Measurements from ENCODE around the gene SPHK1.

Gene SPHK1

DNA sequence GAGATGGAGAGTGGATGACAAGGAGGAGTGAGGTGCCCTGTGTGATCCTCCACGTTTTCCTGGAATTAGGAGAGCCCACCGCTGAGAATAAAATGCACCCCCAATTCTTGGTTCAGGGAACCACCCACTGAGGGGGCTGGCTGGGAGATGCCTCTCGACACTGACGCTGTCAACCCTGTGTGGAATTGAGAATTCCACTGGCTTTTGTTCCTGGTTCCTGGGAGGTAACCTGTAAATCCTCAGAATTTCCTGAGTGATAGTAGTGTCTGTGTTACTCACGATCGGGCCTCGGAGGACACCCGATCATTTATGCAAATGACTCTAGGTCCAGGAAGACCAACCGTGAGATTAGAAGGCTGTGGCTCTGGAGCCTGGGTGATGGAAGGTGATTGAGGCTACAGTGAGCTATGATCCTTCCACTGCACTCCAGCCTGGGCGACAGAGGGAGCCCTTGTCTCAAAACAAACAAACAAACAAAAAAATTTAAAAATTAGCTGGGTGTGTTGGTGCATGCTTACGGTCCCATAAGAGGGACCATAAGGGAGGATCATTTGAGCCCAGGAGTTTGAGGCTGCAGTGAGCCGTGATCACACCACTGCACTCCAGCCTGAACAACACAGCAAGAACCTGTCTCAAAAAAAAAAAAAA is 19.0 kb upstream of the SPHK1 start:
- no peak for DNase-seq

GRCh38 chr17:76366247-76366646 is 18.2 kb upstream of the SPHK1 start:
- no peak for DNase-seq

- DNase-seq, result no peak
These were observed 16.8 kb upstream of the SPHK1 start for GRCh38 chr17:76367642-76368041.

- no peak for DNase-seq
These were observed 15.9 kb upstream of the SPHK1 start for GRCh38 chr17:76368545-76368944.

DNA sequence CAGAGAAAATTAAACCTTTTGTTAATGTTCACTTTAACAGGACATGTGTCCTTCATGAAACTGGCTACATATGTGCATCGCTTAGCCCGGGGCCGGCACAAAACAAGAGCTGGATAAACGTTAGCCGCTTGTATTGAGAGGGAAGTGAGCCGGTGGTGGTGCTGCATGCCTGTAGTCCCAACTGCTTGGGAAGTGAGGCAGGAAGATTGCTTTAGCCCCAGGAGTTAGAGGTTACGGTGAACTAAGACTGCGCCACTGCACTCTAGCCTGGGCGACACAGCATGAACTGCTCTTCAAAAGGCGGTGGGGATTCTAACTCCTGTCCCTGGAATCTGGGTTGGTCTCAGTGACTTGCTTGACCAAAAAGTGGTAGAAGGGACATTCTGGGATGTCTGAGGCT is 15.0 kb upstream of the SPHK1 start:
- DNase-seq, result no peak

DNA sequence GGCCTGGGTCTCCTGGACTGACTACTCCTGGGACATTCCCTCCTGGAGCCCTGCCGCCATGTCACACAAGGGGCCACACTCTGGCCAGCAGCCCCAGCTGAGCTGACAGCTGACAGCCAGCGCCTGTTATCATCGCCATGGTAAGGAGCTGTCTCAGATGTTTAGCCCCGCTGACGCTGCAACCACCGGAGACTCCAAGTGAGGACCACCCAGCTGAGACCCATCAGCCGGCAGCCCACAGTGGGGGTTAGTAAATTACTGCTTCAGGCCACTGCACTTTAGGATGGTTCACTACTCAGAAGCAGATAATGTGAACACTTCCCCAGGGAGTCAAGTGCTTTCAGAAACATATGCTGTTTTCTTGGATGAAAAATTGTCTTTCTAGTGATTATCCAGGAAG is 14.6 kb upstream of the SPHK1 start:
- DNase-seq, result no peak

DNA sequence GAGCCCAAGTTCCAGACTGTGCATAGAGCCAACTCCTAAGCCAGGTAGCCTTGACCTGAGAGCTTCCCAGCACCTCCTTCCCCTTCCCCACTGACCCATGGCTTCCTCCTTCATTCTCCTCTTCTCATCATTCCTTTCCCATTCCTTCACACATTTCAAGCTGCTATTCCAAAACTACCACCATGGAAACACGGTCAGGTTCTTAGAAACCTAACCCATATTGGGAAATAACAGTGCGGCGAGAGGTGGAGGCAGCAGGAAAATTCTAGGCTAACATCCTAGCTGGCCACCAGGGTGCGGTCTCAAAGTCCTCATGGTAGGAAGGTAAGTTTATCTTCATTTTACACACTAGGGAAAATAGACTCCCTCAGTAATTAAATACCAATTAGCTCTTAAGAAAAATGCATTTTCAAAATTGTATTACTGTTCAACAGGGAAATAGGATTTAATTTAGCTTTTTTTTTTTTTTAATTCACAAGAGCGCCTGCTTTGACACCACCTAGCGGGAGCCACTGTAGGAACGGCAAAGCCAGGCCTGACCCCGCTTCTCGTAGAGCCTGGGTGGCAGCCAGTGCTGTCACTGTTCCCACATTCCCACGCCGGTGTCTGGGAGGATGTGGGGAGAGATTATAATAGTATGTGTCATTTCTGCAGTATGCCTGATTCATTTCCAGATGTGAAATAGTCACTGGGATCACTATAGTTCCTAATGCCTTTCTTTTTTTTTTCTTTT is 14.0 kb upstream of the SPHK1 start:
- no peak for DNase-seq

DNA sequence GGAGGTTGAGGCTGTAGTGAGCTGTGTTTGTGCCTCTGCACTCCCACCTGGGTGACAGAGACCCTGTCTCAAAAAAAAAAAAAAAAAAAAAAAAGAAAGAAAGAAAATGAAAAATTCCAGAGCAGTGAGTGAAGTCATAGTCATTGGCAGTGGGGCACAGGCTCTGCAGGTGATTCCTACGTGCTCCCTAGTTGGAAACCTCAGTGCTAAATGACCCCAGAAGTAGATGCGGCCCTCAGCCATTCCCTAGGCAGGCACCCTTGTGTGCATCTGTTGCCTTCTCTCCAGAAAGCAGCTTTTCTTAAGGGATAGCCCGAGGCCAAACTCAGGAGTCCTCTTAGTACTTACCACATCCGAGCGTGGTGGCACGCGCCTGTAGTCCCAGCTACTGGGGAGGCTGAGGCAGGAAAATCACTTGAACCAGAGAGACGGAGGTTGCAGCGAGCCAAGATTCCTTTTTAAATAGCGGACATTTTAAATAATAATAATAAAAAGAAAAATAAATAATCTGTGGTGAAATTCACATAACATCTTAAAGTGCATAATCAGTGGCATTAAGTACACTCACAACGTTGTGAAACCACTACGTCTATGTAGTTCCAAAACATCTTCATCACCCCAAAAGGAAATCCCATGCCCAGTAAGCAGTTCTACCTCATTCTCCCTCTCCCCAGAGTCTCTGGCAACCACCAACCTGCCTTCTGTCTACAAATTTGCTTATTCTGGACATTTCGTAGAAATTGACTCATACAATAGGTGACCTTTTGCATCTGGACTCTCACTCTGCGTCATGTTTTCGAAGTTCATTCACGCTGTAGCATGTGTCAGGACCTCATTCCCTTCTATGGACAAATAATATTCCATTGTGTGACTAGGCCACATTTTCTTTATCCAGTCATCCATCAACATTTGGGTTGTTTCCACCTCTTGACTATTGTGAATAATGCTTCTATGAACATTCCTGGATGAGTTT is 12.5 kb upstream of the SPHK1 start:
- no peak for DNase-seq

DNA sequence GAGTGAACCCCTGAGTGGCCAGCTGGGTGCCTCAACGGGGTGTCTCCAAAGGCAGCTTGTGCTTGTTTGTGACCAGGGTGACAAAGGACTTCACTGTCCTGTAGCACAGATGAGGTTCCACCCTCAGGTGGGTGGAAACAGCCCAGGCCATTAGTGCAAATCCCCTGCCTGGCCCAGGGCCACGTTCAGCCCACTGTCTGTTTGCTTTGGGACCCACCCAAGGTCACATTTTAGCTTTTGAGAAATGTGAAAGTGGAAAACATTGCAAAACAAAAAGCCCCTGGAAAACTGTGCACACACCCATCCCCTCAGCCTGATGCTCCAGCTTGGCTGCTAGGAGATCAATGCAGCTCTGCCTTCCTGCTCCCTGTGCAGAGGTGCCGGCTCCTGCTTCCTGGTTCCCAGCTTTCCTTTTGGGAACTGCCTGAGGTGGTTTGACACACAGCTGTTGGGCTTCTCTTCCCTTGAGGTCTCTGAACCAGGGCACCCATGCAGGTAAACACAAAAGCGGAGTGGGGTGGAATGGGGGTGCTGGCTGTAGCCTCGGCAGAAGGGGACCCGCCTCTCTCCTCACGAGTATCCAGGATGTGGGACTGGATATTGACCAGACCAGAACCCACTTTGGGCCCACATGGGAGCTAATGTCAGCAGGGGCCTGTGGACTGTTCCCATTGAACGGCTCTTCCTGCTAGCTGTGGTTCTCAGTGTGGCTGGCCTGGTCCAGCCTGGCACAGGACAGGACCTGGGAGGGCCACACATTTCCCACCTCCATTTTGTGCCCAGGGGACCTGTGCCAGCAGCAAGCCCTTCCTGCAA is 7.9 kb upstream of the SPHK1 start:
- no peak for DNase-seq

GRCh38 chr17:76378548-76379274 is 5.7 kb upstream of the SPHK1 start:
- DNase-seq, result no peak

- DNase-seq, result no peak
These were observed 5.2 kb upstream of the SPHK1 start for GRCh38 chr17:76379275-76379641.

GRCh38 chr17:76379646-76380376 is 4.6 kb upstream of the SPHK1 start:
- DNase-seq, result no peak

DNA sequence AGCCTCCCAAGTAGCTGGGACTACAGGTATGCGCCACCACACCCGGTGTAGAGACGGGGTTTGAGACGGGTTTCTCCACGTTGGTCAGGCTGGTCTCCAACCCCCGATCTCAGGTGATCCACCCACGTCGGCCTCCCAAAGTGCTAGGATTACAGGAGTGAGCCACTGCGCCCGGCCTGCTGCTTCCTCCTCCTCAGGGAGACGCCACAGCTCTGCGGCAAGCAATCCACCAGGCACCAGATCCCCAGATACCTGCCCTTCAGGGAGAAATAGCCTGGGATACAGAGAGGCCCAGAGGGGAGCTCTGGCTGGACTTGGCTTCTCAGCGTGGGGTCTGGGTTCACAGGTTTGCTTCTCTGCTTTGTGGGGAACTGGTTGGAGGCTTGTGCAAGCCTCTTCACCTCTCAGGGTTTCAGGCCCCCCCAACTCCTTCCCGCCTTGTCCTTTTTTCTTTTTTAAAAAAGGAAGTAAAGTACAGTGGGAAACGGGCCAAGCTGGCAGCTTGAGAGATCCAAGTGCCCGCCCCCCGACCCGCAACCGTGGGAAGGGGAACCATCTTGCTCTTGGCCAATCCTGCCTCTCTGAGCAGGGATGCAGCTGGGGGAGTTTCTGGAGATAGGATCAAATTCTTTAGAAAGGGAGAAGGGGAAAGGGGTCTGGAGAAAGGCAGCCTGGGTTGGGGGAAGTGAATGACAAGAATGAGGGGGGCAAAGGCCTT is 2.6 kb upstream of the SPHK1 start:
- DNase-seq, result no peak

GRCh38 chr17:76382351-76382802 is 2.0 kb upstream of the SPHK1 start:
- DNase-seq, result peak; percentile 28 to 36

- DNase-seq, result peak; percentile 59 to 64
These were observed 1.4 kb upstream of the SPHK1 start for GRCh38 chr17:76382803-76383545.

GRCh38 chr17:76383546-76384221 is 725 bp upstream of the SPHK1 start:
- DNase-seq, result peak; percentile 41 to 56

- peak; percentile 48 to 50 for DNase-seq
These were observed 830 bp downstream of the SPHK1 start for GRCh38 chr17:76384987-76385891.
